Neuronal stem cell (in vitro differentiated cells): ENCODE results near the gene PIK3R5.
A peak's percentile ranks its signal among the peaks of the same experiment; 100 is the strongest.

Experiments used
- DNase-seq: peaks from one replicate; pipeline ENCODE4 v3.0.0-alpha.2; 2013; ENCODE audit warnings: low spot score
- H2AFZ ChIP-seq: one replicate; pipeline ENCODE4 v1.6.1; 2013; ENCODE audit warnings: mild to moderate bottlenecking, low read length, inconsistent platforms
- H2AK5ac ChIP-seq: 2 replicates; pipeline ENCODE4 v1.6.1; 2013; ENCODE audit warnings: low read depth, mild to moderate bottlenecking, inconsistent platforms, low read length, moderate library complexity, mixed read lengths
- H2BK120ac ChIP-seq: 2 replicates; pipeline ENCODE4 v1.6.1; 2013; ENCODE audit warnings: low read depth, mild to moderate bottlenecking, inconsistent platforms, low read length, moderate library complexity, mixed read lengths
- H2BK12ac ChIP-seq: one replicate; pipeline ENCODE4 v1.6.1; 2013; ENCODE audit warnings: low read length, inconsistent platforms
- H2BK15ac ChIP-seq: 2 replicates; pipeline ENCODE4 v1.6.1; 2013; ENCODE audit warnings: mild to moderate bottlenecking, low read length, inconsistent platforms, mixed read lengths
- H2BK5ac ChIP-seq: one replicate; pipeline ENCODE4 v1.6.1; 2013; ENCODE audit warnings: inconsistent platforms, mild to moderate bottlenecking, low read length, moderate library complexity
- H3K14ac ChIP-seq: one replicate; pipeline ENCODE4 v1.6.1; 2013; ENCODE audit warnings: low read length, inconsistent platforms
- H3K18ac ChIP-seq: 2 replicates; pipeline ENCODE4 v1.6.1; 2013; ENCODE audit warnings: low read length, inconsistent platforms
- H3K23ac ChIP-seq: 2 replicates; pipeline ENCODE4 v1.6.1; 2013; ENCODE audit warnings: low read depth, mild to moderate bottlenecking, mixed read lengths, low read length, inconsistent platforms; ENCODE audit not compliant: poor library complexity
- H3K27ac ChIP-seq: replicated peaks from 3 replicates; pipeline ENCODE4 v1.5.1; 2013; ENCODE audit warnings: low read length, inconsistent platforms
- H3K27me3 ChIP-seq, 3 experiments: 2 replicates each; pipeline ENCODE4 v1.6.1; 2013; ENCODE audit warnings: low read length in 3 of 3, mild to moderate bottlenecking in 2 of 3, inconsistent platforms in 1 of 3, low read depth in 1 of 3, mixed read lengths in 1 of 3, moderate library complexity in 1 of 3; ENCODE audit not compliant: control insufficient read depth in 3 of 3, insufficient read depth in 3 of 3
- H3K36me3 ChIP-seq, 2 donors: replicated peaks in 1 of 2; 2 replicates each; pipeline ENCODE4 v1.6.1; 2013; ENCODE audit warnings: low read length in 2 of 2; ENCODE audit not compliant: control insufficient read depth in 2 of 2, insufficient read depth in 2 of 2
- H3K4ac ChIP-seq: 2 replicates; pipeline ENCODE4 v1.6.1; 2013; ENCODE audit warnings: inconsistent platforms, mild to moderate bottlenecking, low read length, moderate library complexity
- H3K4me1 ChIP-seq, 2 donors: 1 replicate in 1 of 2; 2 replicates in 1 of 2; pipeline ENCODE4 v1.6.1; 2013; ENCODE audit warnings: low read length in 2 of 2, low read depth in 1 of 2; ENCODE audit not compliant: control insufficient read depth in 2 of 2, insufficient read depth in 1 of 2
- H3K4me2 ChIP-seq: one replicate; pipeline ENCODE4 v1.6.1; 2013; ENCODE audit warnings: mild to moderate bottlenecking, low read length, inconsistent platforms; ENCODE audit not compliant: insufficient read depth, poor library complexity, severe bottlenecking
- H3K4me3 ChIP-seq, 2 donors: 2 replicates each; pipeline ENCODE4 v1.5.1; 2013; ENCODE audit warnings: low read length in 2 of 2, mild to moderate bottlenecking in 2 of 2, inconsistent platforms in 1 of 2, moderate library complexity in 1 of 2
- H3K79me1 ChIP-seq: one replicate; pipeline ENCODE4 v1.6.1; 2013; ENCODE audit warnings: low read depth, mild to moderate bottlenecking, inconsistent platforms, low read length, moderate library complexity
- H3K9ac ChIP-seq: one replicate; pipeline ENCODE4 v1.6.1; 2013; ENCODE audit warnings: mild to moderate bottlenecking, low read depth, low read length, inconsistent platforms; ENCODE audit not compliant: poor library complexity
- H3K9me3 ChIP-seq, 2 donors: replicated peaks in 1 of 2; 2 replicates each; pipeline versions ENCODE3 to v1.6.1; 2013; ENCODE audit warnings: low read length in 2 of 2, mild to moderate bottlenecking in 2 of 2, inconsistent platforms in 1 of 2, low read depth in 1 of 2, mixed read lengths in 1 of 2, moderate library complexity in 1 of 2; ENCODE audit not compliant: control insufficient read depth in 2 of 2, insufficient read depth in 1 of 2
- H4K8ac ChIP-seq: one replicate; pipeline ENCODE4 v1.6.1; 2013; ENCODE audit warnings: low read depth, mild to moderate bottlenecking, inconsistent platforms, low read length, moderate library complexity
- H4K91ac ChIP-seq: one replicate; pipeline ENCODE4 v1.6.1; 2013; ENCODE audit warnings: low read length, low read depth, mild to moderate bottlenecking, inconsistent platforms; ENCODE audit not compliant: poor library complexity
- WGBS, 2 donors: extraction: QIAGEN DNeasy Blood & Tissue Kit; methylation state at CpG; one replicate each; pipeline ENCODE4 v1.1.7; 2013; ENCODE audit warnings: missing lambda C conversion rate in 2 of 2, mixed read lengths in 1 of 2; ENCODE audit not compliant: insufficient read length in 2 of 2, insufficient replicate concordance in 1 of 2; ENCODE audit errors: extremely low coverage in 2 of 2; 5-methylcytosine and 5-hydroxymethylcytosine counted together

Gene PIK3R5

DNA sequence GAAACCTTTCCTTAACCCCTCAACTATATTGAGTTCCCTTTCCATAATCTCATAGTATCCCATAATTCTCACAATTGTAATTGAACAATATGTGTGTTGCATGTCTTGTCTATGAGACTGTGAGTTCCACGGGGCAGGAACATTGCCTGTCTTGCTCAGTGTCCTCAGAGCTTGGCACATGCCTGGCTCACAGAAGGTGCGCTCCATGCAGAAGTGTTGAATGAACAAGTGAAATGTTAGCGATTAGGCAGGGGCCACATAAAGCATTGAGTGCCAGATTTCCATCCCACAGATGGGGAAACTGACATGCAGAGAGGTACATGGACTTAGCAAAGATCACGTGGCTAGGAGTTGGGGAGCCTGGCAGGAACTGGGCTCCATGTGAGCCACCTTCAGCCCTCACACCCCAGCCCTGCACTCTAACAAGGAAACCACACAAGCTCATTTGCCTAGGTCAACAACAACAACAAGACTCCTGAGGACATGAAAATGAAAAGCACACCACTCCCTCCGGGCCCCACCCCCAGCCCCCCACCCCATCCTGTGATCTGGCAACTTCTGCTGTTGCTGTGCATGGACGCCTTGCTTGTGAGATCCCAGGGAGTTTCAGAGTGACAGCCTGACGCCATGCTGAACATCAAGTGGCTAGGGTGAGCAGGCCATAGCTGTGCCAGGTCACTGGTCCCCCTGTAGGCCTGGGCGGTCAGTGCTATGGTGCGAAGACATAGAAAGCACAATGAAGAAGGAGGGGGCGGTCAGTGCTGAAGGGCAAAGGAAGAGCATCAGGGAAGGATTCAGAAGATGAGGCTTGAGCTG, 5.0 kb downstream of the PIK3R5 start:
- peak overlapping the region in 1 of 2 donors; percentile 2 for H3K4me3 ChIP-seq
- DNase-seq, result no peak

DNA sequence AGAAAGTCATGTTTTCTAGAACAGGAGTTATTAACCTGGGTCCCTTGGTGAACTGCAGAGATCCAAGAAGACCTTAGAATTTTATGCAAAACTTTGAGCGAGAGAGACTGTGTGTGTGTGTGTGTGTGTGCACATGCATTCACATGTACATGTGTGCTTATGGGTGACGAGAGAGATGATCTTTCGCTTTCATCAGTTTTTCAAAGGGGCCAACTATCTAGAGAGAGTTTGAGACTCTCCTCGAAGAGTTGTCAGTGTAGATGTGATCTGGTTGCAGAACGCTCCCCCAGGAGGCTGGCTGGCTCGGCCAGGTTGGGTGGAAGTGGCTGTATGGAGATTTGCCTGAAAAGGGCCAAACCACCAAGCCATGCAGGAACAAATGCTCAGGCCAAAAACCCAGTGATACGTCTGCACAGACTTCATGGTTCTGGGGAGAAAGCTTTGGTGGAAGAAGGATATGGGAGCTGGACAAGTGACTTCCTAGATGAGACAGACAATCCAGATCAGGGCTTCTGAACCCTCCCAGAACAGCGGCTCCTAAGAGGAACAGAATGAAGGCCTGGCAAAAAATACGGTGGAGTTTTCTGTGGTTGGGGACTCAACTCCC, 6.1 kb downstream of the PIK3R5 start:
- WGBS, 2 donors, result no CpG with 5 or more reads among the region's 9 CpGs
- no peak overlapping the region for H2BK5ac ChIP-seq
- no peak overlapping the region for H3K4ac ChIP-seq
- no peak overlapping the region for H2BK15ac ChIP-seq
- H4K91ac ChIP-seq, result no peak overlapping the region
- H3K9ac ChIP-seq, result no peak overlapping the region
- no peak overlapping the region for H3K14ac ChIP-seq
- no peak overlapping the region for H4K8ac ChIP-seq
- H3K4me3 ChIP-seq, result no peak overlapping the region
- no peak overlapping the region for H2BK12ac ChIP-seq
- H3K4me1 ChIP-seq, result peaks cover 0 to 8% of the 10 kb centered on the region in 2 donors
- no peak overlapping the region for H3K27ac ChIP-seq
- H3K36me3 ChIP-seq, result no peaks in the 10 kb centered on the region
- H3K23ac ChIP-seq, result no peak overlapping the region
- no peak overlapping the region for H2BK120ac ChIP-seq
- H2AFZ ChIP-seq, result no peak overlapping the region
- no peak overlapping the region for H3K4me2 ChIP-seq
- H3K79me1 ChIP-seq, result no peaks in the 10 kb centered on the region
- no peak overlapping the region for H2AK5ac ChIP-seq
- no peaks in the 10 kb centered on the region for H3K9me3 ChIP-seq
- H3K18ac ChIP-seq, result no peak overlapping the region
- no peak for DNase-seq
- peaks cover 0 to 32% (median 0%) of the 10 kb centered on the region in 3 experiments for H3K27me3 ChIP-seq

More for the DNA sequence above, 5.0 kb downstream of the PIK3R5 start:
- H2AK5ac ChIP-seq, result peak overlapping the region; percentile 23
- H4K8ac ChIP-seq, result no peak overlapping the region
- no peak overlapping the region for H2BK120ac ChIP-seq
- H2BK5ac ChIP-seq, result no peak overlapping the region
- peak overlapping the region; percentile 29 for H3K23ac ChIP-seq
- no peaks in the 10 kb centered on the region for H3K9me3 ChIP-seq
- H3K36me3 ChIP-seq, result no peaks in the 10 kb centered on the region
- no peak overlapping the region for H3K27ac ChIP-seq
- no CpG with 5 or more reads among the region's 10 CpGs for WGBS, 2 donors
- peaks cover 0 to 43% (median 11%) of the 10 kb centered on the region in 3 experiments for H3K27me3 ChIP-seq
- no peak overlapping the region for H3K9ac ChIP-seq
- no peaks in the 10 kb centered on the region for H3K79me1 ChIP-seq
- no peak overlapping the region for H2AFZ ChIP-seq
- no peak overlapping the region for H2BK15ac ChIP-seq
- no peak overlapping the region for H3K4ac ChIP-seq
- no peak overlapping the region for H4K91ac ChIP-seq
- H3K18ac ChIP-seq, result peak overlapping the region; percentile 9
- peaks cover 0 to 15% of the 10 kb centered on the region in 2 donors for H3K4me1 ChIP-seq
- H3K4me2 ChIP-seq, result no peak overlapping the region
- H2BK12ac ChIP-seq, result peak overlapping the region; percentile 78
- no peak overlapping the region for H3K14ac ChIP-seq

DNA sequence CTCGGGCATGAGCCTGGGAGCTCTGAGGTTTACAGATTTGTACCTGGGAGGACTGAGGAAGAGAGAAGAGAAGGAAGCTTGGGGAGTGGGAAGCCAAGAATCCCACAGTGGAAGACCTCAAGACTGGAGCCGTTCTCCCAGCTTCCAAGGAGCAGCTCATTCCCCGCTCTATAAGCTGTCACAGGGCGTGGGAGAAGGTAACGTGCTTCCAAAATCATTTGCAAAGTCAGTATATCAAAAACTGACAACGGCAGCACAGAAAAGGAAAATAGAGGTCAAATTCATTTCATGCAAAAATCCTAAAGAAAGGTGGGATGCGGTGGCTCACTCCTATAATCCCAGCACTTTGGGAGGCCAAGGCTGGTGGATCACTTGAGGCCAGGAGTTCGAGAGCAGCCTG, 7.8 kb downstream of the PIK3R5 start:
- DNase-seq, result no peak

DNA sequence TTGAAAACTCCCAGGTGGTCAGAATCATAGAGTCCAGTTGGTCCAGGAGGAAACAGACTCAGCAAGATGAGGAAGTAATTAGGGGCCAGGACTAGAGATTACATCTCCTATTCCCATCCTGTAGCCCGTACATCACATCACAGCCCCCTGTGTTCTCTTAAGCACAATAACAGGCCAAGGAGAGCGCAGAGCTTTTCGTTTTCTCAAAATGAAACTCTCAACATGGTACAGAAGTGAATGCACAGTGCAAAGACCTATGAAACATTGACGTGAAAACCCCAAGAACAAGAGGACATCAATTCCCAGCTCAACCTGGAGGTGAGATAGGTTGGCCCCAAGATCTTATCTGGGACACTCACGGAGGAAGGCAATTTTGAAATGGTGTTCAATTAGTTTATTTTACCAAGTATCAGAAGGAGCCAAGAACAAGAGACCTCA, 9.0 kb downstream of the PIK3R5 start:
- Histone ChIP-seq H3K23ac (no peak overlapping the region), H3K9ac (no peak overlapping the region), H4K8ac (no peak overlapping the region), H2BK15ac (no peak overlapping the region), H3K36me3 (no peaks in the 10 kb centered on the region), H3K27ac (no peak overlapping the region), H4K91ac (no peak overlapping the region), H2BK12ac (no peak overlapping the region), H3K27me3 (peaks cover 0 to 9% (median 0%) of the 10 kb centered on the region in 3 experiments), H3K4me2 (no peak overlapping the region), H3K4ac (no peak overlapping the region), H3K4me1 (no peaks in the 10 kb centered on the region), H2AFZ (no peak overlapping the region), H2BK5ac (no peak overlapping the region), H2BK120ac (no peak overlapping the region), H3K9me3 (no peaks in the 10 kb centered on the region), H2AK5ac (no peak overlapping the region), H3K4me3 (no peak overlapping the region), H3K18ac (no peak overlapping the region), H3K79me1 (no peaks in the 10 kb centered on the region), H3K14ac (no peak overlapping the region)
- no CpG with 5 or more reads among the region's 5 CpGs for WGBS, 2 donors
- DNase-seq, result no peak

More for the DNA sequence above, 7.8 kb downstream of the PIK3R5 start:
- Histone ChIP-seq H3K14ac (no peak overlapping the region), H3K9ac (no peak overlapping the region), H3K9me3 (no peaks in the 10 kb centered on the region), H2BK120ac (no peak overlapping the region), H3K23ac (no peak overlapping the region), H3K4me3 (no peak overlapping the region), H2BK5ac (no peak overlapping the region), H2BK12ac (no peak overlapping the region), H2BK15ac (no peak overlapping the region), H3K4me1 (no peaks in the 10 kb centered on the region), H3K79me1 (no peaks in the 10 kb centered on the region), H3K4me2 (no peak overlapping the region), H3K36me3 (no peaks in the 10 kb centered on the region), H3K4ac (no peak overlapping the region), H2AK5ac (no peak overlapping the region), H3K18ac (no peak overlapping the region), H3K27ac (no peak overlapping the region), H4K8ac (no peak overlapping the region), H3K27me3 (peaks cover 0 to 18% (median 0%) of the 10 kb centered on the region in 3 experiments), H2AFZ (no peak overlapping the region), H4K91ac (no peak overlapping the region)
- WGBS, 2 donors, result no CpG with 5 or more reads among the region's 8 CpGs
